ENCODE results near the gene TC2N.

DNA sequence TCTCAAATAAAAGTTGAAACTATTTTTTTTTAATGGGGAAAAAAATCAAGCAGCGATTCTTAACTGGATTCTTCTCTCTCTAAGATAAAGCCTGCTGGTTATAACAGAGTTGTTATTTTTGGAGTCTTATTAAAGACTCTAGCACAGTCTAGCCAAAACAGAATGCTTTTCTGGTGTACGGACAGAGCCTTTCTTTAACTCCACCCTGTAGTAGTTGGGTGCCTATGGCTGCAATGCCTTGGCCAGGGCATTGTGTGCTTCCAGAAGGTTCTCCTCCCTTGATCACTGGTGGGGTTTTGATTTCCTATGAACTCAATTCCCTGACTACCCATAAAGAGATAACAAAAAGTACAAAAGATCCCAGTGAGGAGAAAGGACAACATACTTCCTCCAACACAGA lies 35.7 kb upstream of the TC2N start:
- TF ChIP-seq TAF1 (IDR thresholded peaks at IDR 0.05; ENCODE audit: borderline replicate concordance, insufficient read depth, low read length) (no peak), REST (IDR thresholded peaks at IDR 0.05; ENCODE audit: insufficient read depth in 1 of 2, low read depth in 2 of 2, low read length in 2 of 2) (no peak), SIN3A (IDR thresholded peaks at IDR 0.05; ENCODE audit: borderline replicate concordance, insufficient read depth, low read length) (no peak), POLR2AphosphoS5 (IDR thresholded peaks at IDR 0.05; ENCODE audit: low read depth, low read length) (no peak), FOXP2 (optimal IDR thresholded peaks at IDR 0.05; ENCODE audit: borderline replicate concordance, extremely low read depth, extremely low read length, insufficient read depth) (no peak)

All from PFSK-1 (cell line).